Liver (tissue), 3 donors: ENCODE data around the gene TMEM53.

Source experiments
- FOXA1 ChIP-seq: IDR thresholded peaks from 2 replicates; pipeline ENCODE4 v1.6.1; 2016; ENCODE audit warnings: antibody characterized with exemption
- GABPA ChIP-seq, 2 donors: IDR thresholded peaks in 1 of 2; conservative IDR thresholded peaks in 1 of 2; 2 replicates each; pipeline ENCODE4 v1.6.1; 2016; ENCODE audit warnings: antibody characterized with exemption in 2 of 2, mild to moderate bottlenecking in 1 of 2, moderate library complexity in 1 of 2
- HNF4A ChIP-seq, 2 donors: conservative IDR thresholded peaks; 2 replicates each; pipeline ENCODE4 v1.6.1; 2016; ENCODE audit warnings: antibody characterized with exemption in 2 of 2, mild to moderate bottlenecking in 2 of 2
- JUND ChIP-seq, 2 donors: IDR thresholded peaks; 2 replicates each; pipeline ENCODE4 v1.6.1; 2016; ENCODE audit warnings: antibody characterized with exemption in 2 of 2
- RAD21 ChIP-seq, 2 donors: IDR thresholded peaks; 2 replicates each; pipeline ENCODE4 v1.6.1; 2016; ENCODE audit warnings: antibody characterized with exemption in 2 of 2, mild to moderate bottlenecking in 2 of 2
- SP1 ChIP-seq: IDR thresholded peaks from 2 replicates; pipeline ENCODE4 v1.6.1; 2018; ENCODE audit warnings: antibody characterized with exemption, mild to moderate bottlenecking
- TAF1 ChIP-seq: conservative IDR thresholded peaks from 2 replicates; pipeline ENCODE4 v1.6.1; 2016; ENCODE audit warnings: antibody characterized with exemption, mild to moderate bottlenecking
- YY1 ChIP-seq: IDR thresholded peaks from 2 replicates; pipeline ENCODE4 v1.6.1; 2016; ENCODE audit warnings: antibody characterized with exemption, mild to moderate bottlenecking
- TF ChIP-seq, protein P1 (sequence below): fragments of 150-350 bp; IDR thresholded peaks from 2 replicates; pipeline ENCODE4 v1.5.1; 2017; ENCODE audit warnings: improper control_type of control experiment, low read depth, low read length; ENCODE audit not compliant: missing input control
- TF ChIP-seq, protein P2 (sequence below): IDR thresholded peaks from 2 replicates; pipeline ENCODE4 v1.6.1; 2016; ENCODE audit warnings: antibody characterized with exemption, mild to moderate bottlenecking
- TF ChIP-seq, protein P3 (sequence below): IDR thresholded peaks from 2 replicates; pipeline ENCODE4 v1.6.1; 2016; ENCODE audit warnings: antibody characterized with exemption
- TF ChIP-seq, protein P4 (sequence below): IDR thresholded peaks from 2 replicates; pipeline ENCODE4 v1.6.1; 2016; ENCODE audit warnings: antibody characterized with exemption
- donor health status: healthy.
- donor health status: healthy.

DNA sequence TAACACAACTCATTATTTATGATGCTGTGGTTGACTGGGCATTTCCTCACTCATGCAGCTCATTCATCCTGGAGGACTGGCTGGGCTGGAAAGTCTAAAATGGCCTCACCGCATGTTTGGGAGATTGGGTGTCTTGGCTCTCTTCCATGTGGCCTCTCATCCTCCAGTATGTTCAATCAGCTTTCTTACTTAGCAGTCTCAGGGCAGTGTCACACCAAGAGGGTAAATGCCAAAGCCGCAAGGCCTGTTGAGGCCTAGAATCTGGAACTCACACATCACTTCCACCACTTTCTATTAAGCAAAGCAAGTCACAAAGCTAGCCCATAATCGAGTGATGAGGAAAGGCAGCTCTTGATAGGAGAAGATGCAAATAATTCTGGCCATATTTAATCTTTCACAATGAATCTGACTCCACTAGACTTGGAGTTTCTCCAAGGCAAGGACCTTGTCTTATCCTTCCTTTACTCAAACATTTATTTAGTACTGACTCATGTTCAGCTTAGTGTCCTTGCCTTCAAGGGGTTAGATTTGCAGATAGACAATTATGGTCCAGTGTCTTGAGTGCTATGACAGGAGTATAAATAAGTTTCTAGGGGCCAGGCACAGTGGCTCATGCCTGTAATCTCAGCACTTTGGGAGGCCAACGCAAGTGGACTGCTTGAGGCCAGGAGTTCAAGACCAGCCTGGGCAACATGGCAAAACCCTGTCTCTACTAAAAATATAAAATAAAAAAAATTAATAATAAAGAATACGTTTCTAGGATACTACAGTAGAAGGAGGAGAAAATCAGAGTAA is 45.1 kb downstream of the TMEM53 start:
- TF ChIP-seq YY1 (no peak), TAF1 (no peak), HNF4A (conservative IDR thresholded peaks at IDR 0.05) (no peak), GABPA (IDR thresholded peaks at IDR 0.05 in 1 of 2, conservative IDR thresholded peaks at IDR 0.05 in 1 of 2) (no peak), FOXA1 (no peak), SP1 (no peak), JUND (IDR thresholded peaks at IDR 0.05) (no peak), RAD21 (IDR thresholded peaks at IDR 0.05) (no peak)
- TF ChIP-seq, protein P1, sequence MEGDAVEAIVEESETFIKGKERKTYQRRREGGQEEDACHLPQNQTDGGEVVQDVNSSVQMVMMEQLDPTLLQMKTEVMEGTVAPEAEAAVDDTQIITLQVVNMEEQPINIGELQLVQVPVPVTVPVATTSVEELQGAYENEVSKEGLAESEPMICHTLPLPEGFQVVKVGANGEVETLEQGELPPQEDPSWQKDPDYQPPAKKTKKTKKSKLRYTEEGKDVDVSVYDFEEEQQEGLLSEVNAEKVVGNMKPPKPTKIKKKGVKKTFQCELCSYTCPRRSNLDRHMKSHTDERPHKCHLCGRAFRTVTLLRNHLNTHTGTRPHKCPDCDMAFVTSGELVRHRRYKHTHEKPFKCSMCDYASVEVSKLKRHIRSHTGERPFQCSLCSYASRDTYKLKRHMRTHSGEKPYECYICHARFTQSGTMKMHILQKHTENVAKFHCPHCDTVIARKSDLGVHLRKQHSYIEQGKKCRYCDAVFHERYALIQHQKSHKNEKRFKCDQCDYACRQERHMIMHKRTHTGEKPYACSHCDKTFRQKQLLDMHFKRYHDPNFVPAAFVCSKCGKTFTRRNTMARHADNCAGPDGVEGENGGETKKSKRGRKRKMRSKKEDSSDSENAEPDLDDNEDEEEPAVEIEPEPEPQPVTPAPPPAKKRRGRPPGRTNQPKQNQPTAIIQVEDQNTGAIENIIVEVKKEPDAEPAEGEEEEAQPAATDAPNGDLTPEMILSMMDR, result no peak
- TF ChIP-seq, protein P2, sequence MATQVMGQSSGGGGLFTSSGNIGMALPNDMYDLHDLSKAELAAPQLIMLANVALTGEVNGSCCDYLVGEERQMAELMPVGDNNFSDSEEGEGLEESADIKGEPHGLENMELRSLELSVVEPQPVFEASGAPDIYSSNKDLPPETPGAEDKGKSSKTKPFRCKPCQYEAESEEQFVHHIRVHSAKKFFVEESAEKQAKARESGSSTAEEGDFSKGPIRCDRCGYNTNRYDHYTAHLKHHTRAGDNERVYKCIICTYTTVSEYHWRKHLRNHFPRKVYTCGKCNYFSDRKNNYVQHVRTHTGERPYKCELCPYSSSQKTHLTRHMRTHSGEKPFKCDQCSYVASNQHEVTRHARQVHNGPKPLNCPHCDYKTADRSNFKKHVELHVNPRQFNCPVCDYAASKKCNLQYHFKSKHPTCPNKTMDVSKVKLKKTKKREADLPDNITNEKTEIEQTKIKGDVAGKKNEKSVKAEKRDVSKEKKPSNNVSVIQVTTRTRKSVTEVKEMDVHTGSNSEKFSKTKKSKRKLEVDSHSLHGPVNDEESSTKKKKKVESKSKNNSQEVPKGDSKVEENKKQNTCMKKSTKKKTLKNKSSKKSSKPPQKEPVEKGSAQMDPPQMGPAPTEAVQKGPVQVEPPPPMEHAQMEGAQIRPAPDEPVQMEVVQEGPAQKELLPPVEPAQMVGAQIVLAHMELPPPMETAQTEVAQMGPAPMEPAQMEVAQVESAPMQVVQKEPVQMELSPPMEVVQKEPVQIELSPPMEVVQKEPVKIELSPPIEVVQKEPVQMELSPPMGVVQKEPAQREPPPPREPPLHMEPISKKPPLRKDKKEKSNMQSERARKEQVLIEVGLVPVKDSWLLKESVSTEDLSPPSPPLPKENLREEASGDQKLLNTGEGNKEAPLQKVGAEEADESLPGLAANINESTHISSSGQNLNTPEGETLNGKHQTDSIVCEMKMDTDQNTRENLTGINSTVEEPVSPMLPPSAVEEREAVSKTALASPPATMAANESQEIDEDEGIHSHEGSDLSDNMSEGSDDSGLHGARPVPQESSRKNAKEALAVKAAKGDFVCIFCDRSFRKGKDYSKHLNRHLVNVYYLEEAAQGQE, result no peak
- TF ChIP-seq, protein P3, sequence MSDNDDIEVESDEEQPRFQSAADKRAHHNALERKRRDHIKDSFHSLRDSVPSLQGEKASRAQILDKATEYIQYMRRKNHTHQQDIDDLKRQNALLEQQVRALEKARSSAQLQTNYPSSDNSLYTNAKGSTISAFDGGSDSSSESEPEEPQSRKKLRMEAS, result no peak
- TF ChIP-seq, protein P4, sequence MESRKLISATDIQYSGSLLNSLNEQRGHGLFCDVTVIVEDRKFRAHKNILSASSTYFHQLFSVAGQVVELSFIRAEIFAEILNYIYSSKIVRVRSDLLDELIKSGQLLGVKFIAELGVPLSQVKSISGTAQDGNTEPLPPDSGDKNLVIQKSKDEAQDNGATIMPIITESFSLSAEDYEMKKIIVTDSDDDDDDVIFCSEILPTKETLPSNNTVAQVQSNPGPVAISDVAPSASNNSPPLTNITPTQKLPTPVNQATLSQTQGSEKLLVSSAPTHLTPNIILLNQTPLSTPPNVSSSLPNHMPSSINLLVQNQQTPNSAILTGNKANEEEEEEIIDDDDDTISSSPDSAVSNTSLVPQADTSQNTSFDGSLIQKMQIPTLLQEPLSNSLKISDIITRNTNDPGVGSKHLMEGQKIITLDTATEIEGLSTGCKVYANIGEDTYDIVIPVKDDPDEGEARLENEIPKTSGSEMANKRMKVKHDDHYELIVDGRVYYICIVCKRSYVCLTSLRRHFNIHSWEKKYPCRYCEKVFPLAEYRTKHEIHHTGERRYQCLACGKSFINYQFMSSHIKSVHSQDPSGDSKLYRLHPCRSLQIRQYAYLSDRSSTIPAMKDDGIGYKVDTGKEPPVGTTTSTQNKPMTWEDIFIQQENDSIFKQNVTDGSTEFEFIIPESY, result no peak
